ENCODE measurements around the gene COASY. TPM values are rescaled to one million over a fixed set of nuclear protein-coding genes. Genes with fewer than 3 reads are reported as not detected.

Gene COASY
- total and polyA plus RNA-seq, 10 donors = 32.5 to 104 (median 66.5) TPM

DNA sequence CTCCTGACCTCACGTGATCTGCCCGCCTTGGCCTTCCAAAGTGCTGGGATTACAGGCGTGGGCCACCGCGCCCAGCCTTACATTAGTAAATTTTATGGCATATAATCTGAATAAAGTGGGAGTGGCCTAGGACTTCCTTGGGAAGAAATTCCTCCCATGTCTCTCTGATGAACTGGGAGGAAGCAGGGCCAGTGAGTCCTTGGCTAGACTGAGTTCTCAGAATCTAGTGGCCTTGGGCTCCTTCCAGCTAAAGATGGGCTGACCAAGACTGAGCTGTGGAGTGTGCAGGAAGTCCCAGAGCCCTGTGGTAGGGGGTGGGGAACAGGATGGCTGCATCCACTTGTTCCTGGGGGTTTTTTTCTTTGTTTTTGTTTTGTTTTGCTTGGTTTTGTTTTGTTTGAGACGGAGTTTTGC is 35.9 kb upstream of the COASY start:
- intact Hi-C loops (cut with DNase I; ENCODE audit: low total_unique reads) = no loop called here

DNA sequence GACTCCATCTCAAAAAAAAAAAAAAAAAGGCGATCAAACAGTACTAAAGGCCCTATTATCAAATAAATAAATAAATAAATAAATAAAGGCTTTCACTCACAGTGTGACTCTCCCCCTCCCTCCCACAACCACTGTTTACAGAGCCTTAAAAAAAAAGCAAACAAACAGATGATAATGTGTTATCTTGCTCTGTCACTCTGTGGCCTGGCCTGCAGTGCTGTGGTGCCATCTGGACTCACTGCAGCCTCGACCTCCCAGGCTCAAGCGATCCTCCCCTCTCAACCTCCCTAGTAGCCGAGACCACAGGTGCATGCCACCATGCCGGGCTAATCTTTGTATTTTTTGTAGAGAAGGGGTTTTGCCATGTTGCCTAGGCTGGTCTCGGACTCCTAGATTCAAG is 34.0 kb upstream of the COASY start:
- TF ChIP-seq POLR2A (IDR thresholded peaks at IDR 0.05) (no peak), CTCF (IDR thresholded peaks at IDR 0.05 in 8 of 11, conservative IDR thresholded peaks at IDR 0.05 in 3 of 11) (no peak), POLR2AphosphoS5 (IDR thresholded peaks at IDR 0.05) (no peak)
- 89 to 98% (median 93%) methylated on average over 6 of the region's 6 CpGs for WGBS, 5 donors
- no peak for DNase-seq
- Histone ChIP-seq H3K9me3 (no peaks in the 10 kb centered on the region), H3K27ac (no peak overlapping the region), H3K36me3 (peaks cover 0 to 9% (median 0%) of the 10 kb centered on the region in 6 donors), H3K27me3 (replicated peaks in 1 of 7) (no peaks in the 10 kb centered on the region), H3K4me1 (peaks cover 21 to 88% (median 53%) of the 10 kb centered on the region in 6 donors), H3K4me3 (no peak overlapping the region)
- intact Hi-C loops (cut with DNase I; ENCODE audit: low total_unique reads) = no loop called here

More for the DNA sequence above, 35.9 kb upstream of the COASY start:
- Histone ChIP-seq H3K4me3 (no peak overlapping the region), H3K27ac (peak overlapping the region in 7 of 8 donors; percentile 62 to 78 (median 73)), H3K4me1 (peaks cover 17 to 88% (median 53%) of the 10 kb centered on the region in 6 donors), H3K27me3 (replicated peaks in 1 of 7) (no peaks in the 10 kb centered on the region), H3K9me3 (no peaks in the 10 kb centered on the region), H3K36me3 (peaks cover 0 to 28% (median 13%) of the 10 kb centered on the region in 6 donors)
- peak; percentile 69 for DNase-seq
- TF ChIP-seq POLR2A (IDR thresholded peaks at IDR 0.05) (no peak), POLR2AphosphoS5 (IDR thresholded peaks at IDR 0.05) (peak in 2 of 3 donors; percentile 35 to 47)
- 58 to 91% (median 74%) methylated on average over 6 of the region's 6 CpGs for WGBS, 5 donors

- H3K4me3 ChIP-seq = no peak overlapping the region
- WGBS, 5 donors = 30 to 48% (median 35%) methylated on average over 3 of the region's 3 CpGs
- intact Hi-C loops (cut with DNase I; ENCODE audit: low total_unique reads) = no loop called here
- peak overlapping the region in 2 of 8 donors; percentile 30 to 84 for H3K27ac ChIP-seq
- DNase-seq = no peak
- TF ChIP-seq CTCF (IDR thresholded peaks at IDR 0.05 in 8 of 11, conservative IDR thresholded peaks at IDR 0.05 in 3 of 11) (no peak), POLR2A (IDR thresholded peaks at IDR 0.05) (no peak), POLR2AphosphoS5 (IDR thresholded peaks at IDR 0.05) (no peak)
- H3K9me3 ChIP-seq = no peaks in the 10 kb centered on the region
- H3K27me3 ChIP-seq (replicated peaks in 1 of 7) = no peaks in the 10 kb centered on the region
- no peaks in the 10 kb centered on the region for H3K36me3 ChIP-seq
- H3K4me1 ChIP-seq = peaks cover 21 to 85% (median 54%) of the 10 kb centered on the region in 6 donors
Measured at GRCh38 chr17:42529061-42529460, 32.9 kb upstream of the COASY start.

DNA sequence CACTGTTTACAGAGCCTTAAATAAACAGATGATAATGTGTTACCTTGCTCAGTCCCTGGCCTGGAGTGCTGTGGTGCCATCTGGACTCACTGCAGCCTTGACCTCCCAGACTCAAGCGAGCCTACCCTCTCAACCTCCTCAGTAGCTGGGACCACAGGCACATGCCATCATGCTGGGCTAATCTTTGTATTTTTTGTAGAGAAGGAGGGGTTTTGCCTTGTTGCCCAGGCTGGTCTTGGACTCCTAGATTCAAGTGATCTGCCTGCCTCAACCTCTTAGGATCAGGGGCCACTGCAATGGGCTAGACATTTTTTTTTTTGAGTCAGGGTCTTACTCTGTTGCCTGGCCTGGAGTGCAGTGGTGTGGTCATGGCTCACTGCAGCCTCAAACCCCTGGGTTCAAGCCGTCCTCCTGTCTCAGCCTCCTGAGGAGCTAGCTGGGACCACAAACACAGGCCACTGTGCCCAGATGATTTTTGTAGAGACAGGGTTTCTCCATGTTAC is 30.9 kb upstream of the COASY start:
- WGBS, 5 donors = 82 to 100% (median 90%) methylated on average over 1 to 2 of the region's 2 CpGs
- Histone ChIP-seq H3K4me3 (no peak overlapping the region), H3K9me3 (no peaks in the 10 kb centered on the region), H3K36me3 (no peaks in the 10 kb centered on the region), H3K27me3 (replicated peaks in 1 of 7) (no peaks in the 10 kb centered on the region), H3K4me1 (peaks cover 28 to 85% (median 60%) of the 10 kb centered on the region in 6 donors), H3K27ac (peak overlapping the region in 6 of 8 donors; percentile 79 to 90 (median 84))
- intact Hi-C loops (cut with DNase I; ENCODE audit: low total_unique reads) = no loop called here
- TF ChIP-seq CTCF (IDR thresholded peaks at IDR 0.05 in 8 of 11, conservative IDR thresholded peaks at IDR 0.05 in 3 of 11) (no peak), POLR2A (IDR thresholded peaks at IDR 0.05) (no peak), POLR2AphosphoS5 (IDR thresholded peaks at IDR 0.05) (no peak)
- no peak for DNase-seq

All from spleen (tissue), 11 donors.